HG02884 (cell line): Measurements from ENCODE around the gene IRF2BPL.
A peak's percentile ranks its signal among the peaks of the same experiment; 100 is the strongest.

ENCODE experiments used
- ATAC-seq: cut with Tn5 transposase; IDR thresholded peaks from one replicate; pipeline ENCODE4 v1.9.1; 2021; ENCODE audit warnings: mild to moderate bottlenecking, moderate library complexity; ENCODE audit not compliant: unreplicated experiment

The IRF2BPL gene

GRCh38 chr14:77028384-77029231 lies at the start of gene IRF2BPL:
Gene IRF2BPL (minus strand): TSS chr14:77028708. CDS start chr14:77027792, 916 bp downstream.
- peak; percentile 70 for ATAC-seq

- no peak for ATAC-seq
These were observed 48.5 kb upstream of the IRF2BPL start for GRCh38 chr14:77077040-77077439.

- ATAC-seq: no peak
These were observed 47.7 kb upstream of the IRF2BPL start for GRCh38 chr14:77076113-77076631.

DNA sequence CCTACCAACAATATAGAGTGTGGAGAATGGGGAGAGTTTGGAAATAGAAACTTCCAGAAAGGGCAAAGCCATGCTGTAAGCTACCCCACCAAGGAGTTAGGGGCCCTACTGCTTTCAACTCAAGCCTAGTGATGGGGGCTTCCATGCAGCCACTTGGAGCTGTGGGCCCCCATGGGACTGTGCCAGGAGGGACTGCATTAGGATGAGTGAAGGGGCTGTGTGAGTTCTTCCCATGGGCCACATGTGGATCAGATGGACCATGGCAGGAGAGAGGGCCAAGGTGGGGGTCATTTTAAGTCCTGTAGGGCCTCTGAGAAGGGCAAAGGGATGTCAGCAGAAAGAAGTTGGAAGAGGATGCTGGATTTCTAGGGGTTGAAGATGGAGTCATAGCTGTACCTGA lies 46.5 kb upstream of the IRF2BPL start:
- no peak for ATAC-seq

- ATAC-seq: no peak
These were observed 43.5 kb upstream of the IRF2BPL start for GRCh38 chr14:77071938-77072388.

DNA sequence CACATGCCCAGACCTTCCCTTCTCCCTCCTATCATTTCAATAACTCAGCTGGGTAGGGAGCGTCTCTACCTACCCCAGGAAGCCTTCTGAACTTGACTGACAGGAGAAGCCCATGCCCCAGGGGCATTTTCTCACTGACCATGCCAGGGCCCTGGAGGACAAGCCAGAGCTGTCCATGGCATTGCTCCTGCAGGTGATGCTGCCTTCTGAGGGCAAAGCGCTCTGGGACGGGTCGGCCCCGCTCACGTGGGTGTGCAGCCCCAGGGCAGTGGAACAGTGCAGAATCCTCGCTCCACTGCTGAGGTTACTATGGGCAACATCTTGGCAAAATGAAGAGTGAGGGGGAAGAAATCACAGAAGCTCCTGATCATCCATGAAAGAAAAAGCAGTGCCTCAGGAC lies 41.0 kb upstream of the IRF2BPL start:
- no peak for ATAC-seq

DNA sequence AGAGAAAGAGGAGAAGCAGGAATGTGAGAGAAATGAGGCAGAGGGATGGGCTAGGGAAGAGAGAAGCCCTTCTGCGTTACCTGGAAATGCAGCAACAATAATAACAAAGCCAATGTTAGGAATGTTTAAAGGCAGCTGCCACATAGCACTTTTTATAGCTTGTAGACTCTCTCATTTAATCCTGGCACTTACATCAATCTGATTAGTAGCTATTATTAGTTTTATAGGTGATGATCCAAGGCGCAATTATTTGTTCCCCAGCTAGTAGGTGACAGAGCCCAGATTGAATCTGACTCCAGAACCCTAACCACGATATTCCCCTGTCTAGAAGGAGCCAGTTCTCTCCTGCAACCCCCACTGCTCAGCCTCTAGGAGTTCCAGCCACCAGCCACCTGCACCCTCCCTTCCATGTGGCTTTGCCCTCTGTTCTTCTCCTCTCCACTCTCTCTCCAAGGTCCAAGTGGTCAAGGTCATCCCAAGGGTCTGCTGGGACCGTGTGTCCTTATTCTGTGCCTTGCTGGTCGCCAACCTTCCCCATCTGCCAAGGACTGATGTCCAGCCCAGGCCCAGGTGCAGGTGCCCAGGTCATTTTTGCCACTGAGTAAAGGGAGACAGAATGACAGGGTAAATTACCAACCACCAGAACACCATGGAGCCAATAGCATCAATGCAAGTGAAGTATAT lies 40.2 kb upstream of the IRF2BPL start:
- no peak for ATAC-seq

- no peak for ATAC-seq
These were observed 39.4 kb upstream of the IRF2BPL start for GRCh38 chr14:77067632-77068516.

GRCh38 chr14:77066578-77067172 lies 38.2 kb upstream of the IRF2BPL start:
- no peak for ATAC-seq

- no peak for ATAC-seq
These were observed 37.5 kb upstream of the IRF2BPL start for GRCh38 chr14:77065851-77066577.

GRCh38 chr14:77064521-77065178 lies 36.1 kb upstream of the IRF2BPL start:
- ATAC-seq: no peak

DNA sequence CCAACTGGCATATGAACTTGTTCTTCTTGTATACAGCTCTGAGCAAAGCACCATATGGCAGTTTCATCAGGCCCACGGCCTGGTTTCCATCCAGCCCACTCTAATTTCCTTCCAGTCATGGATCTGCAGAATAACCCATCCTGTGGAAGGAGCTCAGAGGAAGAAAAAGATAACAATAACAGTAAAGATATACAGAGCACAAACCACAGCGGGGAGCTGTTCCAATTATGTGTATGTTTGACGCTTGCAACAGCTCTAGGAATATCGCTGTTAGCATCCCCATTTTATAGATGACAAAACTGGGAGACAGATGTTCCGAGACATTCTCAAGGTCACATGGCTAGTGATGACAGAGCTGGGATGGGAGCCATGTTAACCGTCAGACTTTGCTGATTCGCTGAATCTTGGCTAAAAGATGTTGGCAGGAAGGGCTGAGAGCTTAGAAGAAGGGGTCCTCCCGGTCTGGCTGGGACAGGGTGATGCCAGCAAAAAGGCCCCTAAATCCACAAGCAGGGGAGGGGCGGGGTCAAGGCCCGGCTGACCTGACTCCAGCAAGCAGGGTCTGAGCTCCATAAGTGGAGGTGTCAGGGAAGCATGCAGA lies 35.2 kb upstream of the IRF2BPL start:
- ATAC-seq: no peak

DNA sequence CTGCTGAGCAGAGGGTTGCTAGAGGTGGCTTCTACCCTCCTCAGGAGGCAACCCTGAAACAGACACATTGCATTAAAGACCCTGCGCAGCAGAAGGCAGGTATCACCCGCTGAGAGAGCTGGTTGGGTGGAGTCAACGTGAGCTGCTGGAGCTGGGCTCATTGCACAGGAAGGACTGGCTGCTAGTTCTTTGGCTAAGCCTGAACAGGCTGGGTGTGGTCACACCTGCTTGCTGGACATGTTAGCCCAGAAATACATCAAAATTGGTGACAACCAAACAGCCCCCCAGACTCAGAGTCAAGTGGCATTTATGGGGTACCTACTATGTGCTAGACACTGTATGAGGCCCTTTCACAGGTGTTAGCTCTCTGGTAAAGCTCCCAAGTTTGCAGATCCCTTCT lies 33.8 kb upstream of the IRF2BPL start:
- no peak for ATAC-seq

- ATAC-seq: no peak
These were observed 33.2 kb upstream of the IRF2BPL start for GRCh38 chr14:77061630-77062257.

DNA sequence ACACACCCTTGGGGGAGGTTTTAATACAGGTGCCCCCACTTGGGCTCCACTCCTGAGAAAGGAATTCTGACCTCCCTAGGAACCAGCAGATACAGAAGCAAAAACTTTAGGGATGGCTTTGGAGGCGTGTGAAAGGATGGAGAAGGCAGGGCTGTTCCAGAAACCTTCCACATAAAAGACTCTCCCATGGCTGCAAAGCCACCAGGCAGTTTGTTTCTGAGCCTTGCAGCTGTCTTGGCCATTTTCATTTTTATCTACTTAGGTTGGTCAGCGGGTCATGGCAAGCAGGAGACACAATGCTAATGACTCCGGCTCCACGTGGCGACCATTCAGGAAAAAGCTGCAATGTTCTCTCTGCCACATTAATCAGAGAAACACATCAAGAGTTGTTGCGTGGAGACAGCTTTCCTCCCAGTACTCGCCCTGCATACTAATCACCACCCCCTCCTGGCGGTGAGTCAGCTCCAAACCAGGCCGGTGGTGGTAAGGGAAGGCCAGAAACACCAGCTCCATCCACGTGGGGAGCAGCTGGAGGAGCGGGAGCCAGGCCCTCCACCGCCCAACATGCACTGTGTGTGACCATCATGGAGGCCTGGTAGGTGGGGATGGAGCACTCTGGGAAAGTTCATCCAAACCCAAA lies 30.9 kb upstream of the IRF2BPL start:
- ATAC-seq: no peak

DNA sequence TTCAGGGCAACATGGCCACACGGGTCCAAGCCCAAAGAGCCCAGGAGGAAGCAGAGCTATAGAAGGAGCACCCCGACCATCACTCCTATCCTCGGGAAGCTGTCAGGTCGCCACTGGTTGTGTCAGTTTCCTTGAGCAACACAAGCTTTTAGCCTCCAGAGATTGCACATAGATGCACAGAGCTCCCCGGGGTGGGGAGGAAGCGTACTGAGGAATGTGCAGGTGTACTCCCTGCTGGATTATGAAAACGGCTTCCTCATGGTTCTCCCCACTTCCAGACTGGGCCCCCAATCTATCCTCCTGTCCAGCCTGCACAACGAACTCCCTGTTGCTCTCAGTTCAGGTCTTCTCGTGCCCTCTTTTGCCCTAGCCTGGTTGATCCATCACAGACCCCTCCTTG lies 30.3 kb upstream of the IRF2BPL start:
- ATAC-seq: no peak

DNA sequence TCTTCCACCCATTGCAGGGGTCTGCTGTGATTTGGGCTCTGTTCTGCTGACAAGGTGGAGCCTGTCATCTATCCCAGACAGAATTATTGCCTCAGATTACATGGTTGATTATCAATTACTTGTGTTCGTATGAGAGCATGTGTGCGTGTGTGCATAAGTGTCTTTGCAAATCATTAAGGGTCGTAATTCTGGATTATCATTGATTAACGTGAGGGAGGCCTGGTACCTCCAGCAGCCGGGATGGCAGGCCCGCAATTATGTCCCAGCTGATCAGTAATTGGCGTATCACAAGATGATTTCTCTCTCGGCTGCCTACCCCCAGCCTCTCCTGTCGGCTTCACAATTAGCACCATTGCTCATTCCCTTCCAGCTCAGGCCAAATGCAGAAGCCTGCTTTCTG lies 29.6 kb upstream of the IRF2BPL start:
- ATAC-seq: no peak

DNA sequence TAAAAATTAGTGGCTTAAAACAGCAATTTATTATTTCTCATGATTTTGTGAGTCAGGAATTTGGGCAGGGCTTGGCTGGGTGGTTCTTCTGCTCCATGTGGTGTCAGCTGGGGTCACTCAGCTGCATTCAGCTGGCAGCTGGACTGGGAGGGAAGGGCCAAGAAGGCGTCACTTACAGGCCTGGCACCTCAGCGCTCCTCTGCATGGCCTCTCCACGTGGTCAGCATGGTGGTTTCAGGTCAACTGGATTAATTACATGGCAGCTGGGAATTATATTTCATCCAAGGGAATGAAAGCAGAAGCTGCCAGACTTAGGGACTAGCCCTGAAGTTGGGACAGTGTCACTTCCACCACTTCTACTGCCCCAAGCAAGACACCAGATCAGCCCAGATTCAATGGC lies 27.5 kb upstream of the IRF2BPL start:
- ATAC-seq: no peak
